Measurements from ENCODE around the gene MYO18A.

Gene MYO18A

DNA sequence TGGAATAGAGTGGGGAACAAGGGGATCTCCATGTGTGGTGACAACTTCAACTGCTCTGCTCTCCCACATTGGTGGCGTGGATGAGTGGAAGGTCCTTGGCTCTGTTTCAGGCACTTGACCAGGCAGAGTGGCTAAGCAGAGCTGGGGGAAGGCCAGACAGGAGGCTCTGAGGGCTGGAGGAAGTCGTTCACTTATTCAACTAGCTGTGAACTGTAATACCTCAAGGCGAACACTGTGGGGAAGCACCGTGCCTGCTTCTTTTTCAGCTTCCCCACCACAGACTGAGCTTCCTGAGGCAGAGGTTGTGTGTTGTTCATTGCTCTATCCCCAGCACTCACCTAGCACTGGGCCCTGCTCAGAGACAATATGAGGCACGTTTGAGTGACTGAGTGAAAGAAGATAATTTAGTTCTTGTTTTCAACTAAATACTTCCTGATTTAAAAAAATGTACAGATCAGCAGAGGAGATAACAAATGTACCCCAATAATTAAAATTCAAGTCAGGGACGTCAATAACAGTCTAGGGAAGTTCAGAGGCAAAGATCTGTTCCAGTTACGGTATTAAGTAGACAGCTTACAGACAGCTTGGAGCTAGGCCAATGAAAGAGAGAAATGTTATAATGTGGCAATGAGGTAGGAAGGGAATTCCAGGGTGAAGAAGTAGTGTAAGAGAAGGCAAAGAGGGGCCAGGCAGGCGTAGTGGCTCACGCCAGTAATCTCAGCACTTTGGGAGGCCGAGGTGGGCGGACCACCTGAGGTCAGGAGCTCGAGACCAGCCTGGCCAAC, 34.7 kb downstream of the MYO18A start:
- peak; percentile 72 for DNase-seq

DNA sequence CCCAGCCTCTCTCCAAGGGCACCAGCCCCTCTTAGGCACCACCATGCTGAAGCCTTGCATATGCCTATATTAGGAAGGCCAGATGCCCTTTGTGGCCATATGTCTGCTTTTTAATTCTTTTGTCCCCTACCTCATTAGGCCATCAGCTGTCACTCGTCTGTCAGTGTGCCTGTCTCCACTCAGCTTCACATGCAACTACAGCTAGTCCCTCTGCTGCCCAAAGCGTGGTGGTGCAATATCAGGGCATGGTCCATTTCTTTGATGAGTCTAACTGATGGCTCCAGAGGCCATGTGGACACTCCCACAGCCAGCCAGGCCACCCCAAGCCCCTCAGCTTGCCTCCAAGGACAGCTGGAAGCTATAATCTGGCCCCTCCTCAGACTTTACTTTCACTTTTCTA, 36.3 kb downstream of the MYO18A start:
- DNase-seq: no peak

GRCh38 chr17:29141514-29141876, 38.7 kb downstream of the MYO18A start:
- no peak for DNase-seq

DNA sequence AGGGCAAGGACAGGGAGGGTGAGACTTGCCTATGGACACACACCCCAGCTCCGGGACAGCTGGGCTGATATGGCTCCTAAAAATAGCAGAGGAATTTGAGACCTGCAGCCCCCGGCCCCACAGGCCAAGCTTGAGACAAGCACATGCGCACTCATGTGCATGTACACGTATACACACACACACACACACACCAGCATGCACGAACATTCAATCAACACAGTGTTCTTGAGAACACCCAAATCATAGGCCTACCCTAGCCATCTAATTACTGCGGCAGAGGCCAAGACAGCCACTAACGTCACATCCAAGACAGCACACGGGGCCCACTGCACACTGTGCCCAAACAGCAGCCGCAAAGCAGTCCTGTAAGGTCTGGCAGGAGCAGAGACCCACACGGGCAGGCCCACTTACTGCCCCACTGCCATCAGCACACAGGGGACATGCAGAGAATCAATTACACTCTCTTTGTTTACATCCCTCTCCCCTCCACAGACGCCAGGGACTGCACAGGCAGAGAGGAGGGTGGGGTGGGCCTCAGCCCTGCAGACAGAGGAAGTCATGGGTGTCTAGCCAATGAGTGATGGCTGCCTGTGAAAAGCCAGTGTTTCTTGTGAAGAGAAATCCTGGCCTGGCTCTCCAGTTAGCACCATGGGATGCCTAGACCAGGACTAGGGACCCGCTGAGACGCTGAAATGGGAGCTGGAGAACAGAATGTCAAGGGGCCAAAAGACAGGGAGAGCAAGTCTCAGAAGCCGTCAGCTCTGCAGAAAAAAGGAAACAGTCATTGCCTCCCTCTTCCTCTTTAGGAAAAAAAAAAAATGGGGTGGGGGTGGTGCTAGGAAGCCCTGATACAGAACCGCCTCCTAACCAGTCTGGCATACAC, 39.3 kb downstream of the MYO18A start:
- DNase-seq: peak; percentile 39

DNA sequence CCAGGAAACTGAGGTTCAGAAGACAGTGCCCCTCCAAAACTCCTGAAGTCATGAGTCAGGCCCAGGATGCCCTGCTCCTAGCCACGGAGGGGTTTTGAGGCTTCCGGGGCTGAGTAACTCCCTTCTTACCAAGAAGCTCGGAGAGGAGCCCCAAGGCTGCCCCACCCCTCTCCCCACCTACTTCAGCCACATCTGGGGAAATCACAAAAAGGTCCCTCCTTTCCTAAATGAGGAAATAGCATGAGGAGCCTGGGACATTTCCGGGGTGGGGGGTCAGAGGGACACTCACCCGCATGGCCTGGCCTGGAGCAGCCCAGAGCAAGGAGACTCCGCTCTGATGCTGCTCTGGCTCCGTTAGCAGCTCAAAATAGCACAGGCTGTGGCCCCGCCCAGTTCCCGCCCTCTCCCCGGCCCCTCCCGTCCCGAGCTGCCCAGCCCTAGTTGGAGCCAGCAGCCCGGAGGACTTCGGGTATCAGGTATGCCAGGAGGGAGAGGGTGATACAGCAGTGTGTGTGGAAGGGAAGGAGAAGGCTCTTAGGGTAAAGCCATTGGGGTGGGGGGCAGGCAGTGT, 40.1 kb downstream of the MYO18A start:
- DNase-seq: peak; percentile 85

DNA sequence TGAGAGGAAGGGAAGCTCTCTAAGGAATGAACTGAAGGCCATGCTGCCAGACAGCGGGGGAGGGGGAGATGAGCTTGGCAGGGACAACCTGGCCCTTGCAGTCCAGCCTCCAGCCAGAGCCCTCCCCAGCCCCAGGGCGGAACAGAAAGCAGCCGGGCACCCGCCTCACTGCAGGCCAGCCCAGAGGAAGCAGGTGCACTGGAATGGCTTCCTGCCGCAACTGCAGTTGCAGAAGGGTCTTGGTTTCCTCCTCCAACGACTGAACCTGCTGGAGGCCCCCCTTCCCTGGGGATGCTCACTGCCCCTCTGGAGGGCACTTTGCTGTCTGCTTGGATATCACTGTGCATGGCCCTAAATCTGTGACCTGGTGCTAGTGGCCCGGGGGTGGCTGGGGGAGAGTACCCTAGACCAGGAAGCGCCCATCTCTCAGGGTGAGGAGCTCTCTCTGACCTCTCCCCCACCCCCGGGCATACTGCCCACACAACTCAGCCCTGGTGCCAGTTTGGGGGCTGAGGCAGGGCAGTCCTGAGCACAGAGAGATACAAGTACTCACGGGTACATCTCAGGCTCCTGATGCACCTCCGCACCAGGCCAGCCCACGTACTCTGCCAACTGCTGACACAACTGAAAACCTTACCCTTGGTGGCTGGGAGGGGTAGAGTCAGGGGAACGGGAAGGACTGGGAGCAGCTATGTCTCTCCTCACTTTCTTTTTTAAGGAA, 41.1 kb downstream of the MYO18A start:
- peak; percentile 45 for DNase-seq

DNA sequence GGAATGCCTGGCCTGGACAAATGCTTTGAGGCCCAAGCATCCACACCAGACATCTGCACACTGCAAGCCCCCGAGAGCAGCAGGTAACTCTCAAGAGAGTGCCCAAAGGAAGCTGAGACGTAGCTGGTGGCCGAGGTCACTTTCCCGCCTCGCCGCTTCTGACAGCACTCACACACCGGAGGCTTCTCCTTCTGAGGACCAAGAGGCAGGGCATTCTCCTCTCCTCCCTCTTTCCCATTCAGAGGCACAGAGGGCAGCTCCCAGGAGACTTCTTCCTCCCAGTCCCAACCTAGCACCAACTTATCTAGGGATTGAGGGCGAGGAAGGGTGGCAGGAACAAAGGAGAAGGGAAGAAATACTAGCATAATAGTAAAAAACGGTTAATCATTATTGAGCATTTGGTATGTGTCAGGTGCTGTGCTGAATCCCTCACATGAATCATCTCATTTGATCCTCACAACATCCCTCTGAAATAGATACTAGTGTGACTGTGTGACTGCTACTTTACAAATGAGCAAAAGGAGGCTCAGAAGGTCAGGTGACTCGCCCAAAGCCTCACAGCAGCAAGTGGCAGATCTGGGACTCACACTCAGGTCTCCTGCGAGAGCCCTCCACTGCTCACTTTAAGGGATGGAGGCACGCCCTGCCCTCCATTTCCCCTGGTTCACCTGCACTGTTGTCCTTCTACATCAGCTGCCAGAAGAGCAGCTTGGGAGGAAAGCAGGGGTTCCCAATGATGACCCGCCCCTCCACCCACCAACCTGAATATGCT, 41.8 kb downstream of the MYO18A start:
- peak; percentile 84 for DNase-seq

GRCh38 chr17:29136998-29137730, 43.0 kb downstream of the MYO18A start:
- peak; percentile 68 for DNase-seq

- DNase-seq: no peak
Measured at GRCh38 chr17:29135464-29135863, 44.7 kb downstream of the MYO18A start.

GRCh38 chr17:29133121-29133713, 47.0 kb downstream of the MYO18A start:
- no peak for DNase-seq

DNA sequence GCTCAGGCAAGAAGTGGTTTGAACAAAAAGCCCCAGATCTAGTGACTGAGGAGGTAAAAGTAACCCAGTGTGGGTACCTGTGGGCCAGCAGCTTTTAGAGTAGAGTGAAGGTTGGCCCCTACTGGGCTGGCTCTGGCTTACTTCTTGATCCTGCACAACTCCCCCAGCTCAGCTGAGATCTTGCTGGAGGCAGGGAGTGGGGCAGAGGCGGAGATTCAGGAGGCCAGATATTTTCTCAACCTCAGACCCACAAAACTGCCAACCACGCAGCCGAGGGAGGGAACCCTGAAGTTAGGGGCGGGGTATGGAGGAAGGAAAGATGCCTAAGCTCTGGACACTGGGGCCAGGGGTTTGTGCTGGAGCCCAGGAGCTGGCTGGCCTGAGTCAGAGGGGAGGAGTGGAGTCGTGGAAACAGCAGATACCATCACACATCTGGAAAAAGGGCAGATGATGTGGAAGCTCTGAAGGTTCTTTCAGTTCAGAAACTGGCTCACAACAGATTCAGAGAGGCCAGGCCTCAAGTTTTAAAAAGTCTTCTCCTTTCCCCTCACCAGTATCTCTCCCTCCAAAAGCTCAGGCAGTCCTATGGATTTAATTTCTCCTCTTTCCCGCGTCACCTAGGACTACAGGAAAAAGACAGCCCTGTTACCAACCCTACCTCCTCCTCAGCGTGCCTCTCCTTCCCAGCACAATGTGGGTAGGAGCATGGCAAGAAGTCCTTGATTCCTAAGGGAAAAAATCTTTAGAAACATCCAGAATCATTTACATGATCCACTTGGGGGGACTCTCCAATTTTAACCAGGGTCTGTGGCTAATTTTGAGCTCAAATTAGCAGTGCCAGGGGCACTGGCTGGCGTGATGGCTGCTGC, 48.1 kb downstream of the MYO18A start:
- no peak for DNase-seq

DNA sequence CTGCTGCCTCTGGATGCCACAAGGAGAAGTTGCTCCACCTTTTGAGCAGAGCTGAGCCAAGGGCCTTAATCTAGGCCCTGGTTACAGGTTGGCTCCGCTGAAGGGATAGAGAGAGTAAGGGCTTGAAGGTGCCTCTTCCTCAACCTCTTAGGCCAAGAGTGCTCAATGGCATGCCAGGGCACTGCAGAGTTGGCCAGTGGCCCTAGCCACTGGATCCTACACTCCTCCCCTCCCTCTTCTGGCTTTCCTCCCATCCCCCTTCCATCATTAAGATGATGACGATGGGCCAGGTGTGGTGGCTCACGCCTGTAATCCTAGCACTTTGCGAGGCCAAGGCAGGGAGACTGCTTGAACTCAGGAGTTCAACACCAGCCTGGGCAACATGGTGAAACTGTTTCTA, 50.5 kb downstream of the MYO18A start:
- DNase-seq: no peak

DNA sequence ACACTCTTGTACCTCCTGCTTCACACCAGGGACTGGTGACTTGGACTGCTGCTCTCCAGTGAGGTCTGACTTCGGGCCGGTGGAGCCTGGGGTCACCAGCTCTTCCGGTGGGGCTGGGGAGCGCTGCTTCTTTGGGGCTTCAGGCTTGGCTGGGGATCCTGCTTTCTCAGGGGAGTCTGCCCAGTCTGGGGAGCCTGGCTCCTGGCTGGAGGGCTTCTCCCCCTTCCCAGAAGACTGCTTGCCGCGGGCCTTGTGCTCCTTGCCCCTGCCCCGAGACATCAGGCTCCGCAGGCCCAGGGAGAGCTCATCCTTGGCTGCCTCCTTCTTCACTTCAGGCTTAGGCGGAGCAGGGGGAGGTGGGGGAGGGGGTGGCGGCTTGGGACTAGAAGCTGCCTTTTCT, 52.4 kb downstream of the MYO18A start:
- no peak for DNase-seq

DNA sequence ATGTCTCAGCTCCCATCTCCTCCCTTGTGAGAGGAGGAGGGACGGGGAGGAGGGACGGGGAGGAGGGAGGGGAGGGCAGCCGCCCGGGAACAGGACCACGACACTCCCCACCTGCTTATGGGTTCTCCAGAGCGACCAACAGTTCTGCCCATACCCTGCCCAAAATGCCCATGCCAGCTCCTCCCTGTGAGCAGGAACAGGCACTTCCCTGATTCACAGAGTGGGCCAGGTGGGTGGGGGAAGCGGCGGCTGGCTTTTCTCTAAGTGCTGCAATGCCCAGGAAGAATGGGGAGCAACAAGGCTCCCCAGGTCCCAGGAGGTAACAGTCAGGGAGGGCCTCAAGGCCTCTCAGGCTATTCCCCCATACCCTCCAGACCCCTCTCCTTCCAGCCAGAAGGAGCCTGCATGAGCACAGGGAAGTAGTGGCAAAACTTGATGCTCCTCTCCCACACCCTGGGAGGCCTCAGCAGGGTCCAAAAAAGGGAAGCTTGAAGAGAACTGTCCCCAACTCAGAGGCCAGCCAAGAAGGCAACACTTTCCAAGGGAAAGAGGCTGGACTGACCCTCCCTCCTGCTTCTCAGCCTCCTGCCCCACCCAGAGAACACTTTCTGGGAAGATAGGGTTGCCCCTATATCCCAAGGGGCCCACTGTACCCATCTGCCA, 53.8 kb downstream of the MYO18A start:
- DNase-seq: no peak

DNA sequence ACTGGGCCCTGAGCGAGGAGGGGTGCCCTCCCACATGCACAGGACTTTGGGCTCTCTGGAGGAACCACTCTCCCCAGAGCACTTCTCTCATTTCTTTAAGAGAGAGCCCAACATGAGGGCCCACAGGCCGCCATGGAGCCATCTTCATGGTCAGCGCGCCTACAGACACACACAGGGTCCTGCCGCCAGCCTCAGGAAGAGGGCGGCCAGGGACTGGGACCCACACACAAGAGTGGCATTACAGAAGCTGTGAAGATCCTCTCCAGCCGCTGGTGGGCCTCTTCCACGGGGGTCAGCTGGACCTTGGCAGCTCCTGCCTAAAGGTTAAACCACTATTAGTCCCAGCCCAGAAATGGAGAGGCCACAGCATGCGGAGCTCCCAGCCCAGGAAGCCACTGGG, 54.5 kb downstream of the MYO18A start:
- no peak for DNase-seq

GRCh38 chr17:29124925-29125273, 55.3 kb downstream of the MYO18A start:
- no peak for DNase-seq

- peak; percentile 39 for DNase-seq
Measured at GRCh38 chr17:29124135-29124924, 55.9 kb downstream of the MYO18A start.

- DNase-seq: no peak
Measured at GRCh38 chr17:29123111-29123510, 57.1 kb downstream of the MYO18A start.

GRCh38 chr17:29121442-29121841, 58.8 kb downstream of the MYO18A start:
- DNase-seq: no peak
